Tibial artery (tissue), 4 donors: ENCODE results near the gene LRR1.

Experiments used
- DNase-seq, 2 donors: peaks; one replicate each; pipeline ENCODE4 v3.0.0-alpha.2; 2019
- H3K27ac ChIP-seq, 2 donors: fragments of 200-600 bp; sonication (generic) in 1 of 2; 1 replicate in 1 of 2; 2 replicates in 1 of 2; pipeline ENCODE4 v1.5.1; 2018 to 2019; ENCODE audit warnings: mild to moderate bottlenecking in 1 of 2
- H3K27me3 ChIP-seq, 2 donors: fragments of 200-600 bp; sonication (generic) in 1 of 2; one replicate each; pipeline versions ENCODE4 v1.5.1 to v1.6.0; 2016 to 2019
- H3K36me3 ChIP-seq, 3 donors: fragments of 200-600 bp; sonication (generic) in 2 of 3; one replicate each; pipeline ENCODE4 v1.5.1; 2016 to 2019; ENCODE audit warnings: mild to moderate bottlenecking in 2 of 3
- H3K4me1 ChIP-seq, 4 donors: fragments of 200-600 bp; sonication (generic) in 2 of 4; 1 replicate in 3 of 4; 2 replicates in 1 of 4; pipeline ENCODE4 v1.5.1; 2016 to 2019
- H3K4me3 ChIP-seq, 2 donors: fragments of 200-600 bp; sonication (generic) in 1 of 2; 1 replicate in 1 of 2; 2 replicates in 1 of 2; pipeline ENCODE4 v1.5.1; 2018 to 2019; ENCODE audit warnings: mild to moderate bottlenecking in 2 of 2
- H3K9me3 ChIP-seq, 3 donors: fragments of 200-600 bp; sonication (generic) in 1 of 3; one replicate each; pipeline ENCODE4 v1.5.1; 2016 to 2019
- intact Hi-C: fragments of 100-400 bp; cut with DNase I; formaldehyde crosslinking; loops from one replicate; pipeline ENCODE4 v1.15.0; 2023; ENCODE audit warnings: low total_unique reads
- TF ChIP-seq, protein P1 (sequence below), 2 experiments: fragments of 200-600 bp in 1 of 2; fragments of 450-650 bp in 1 of 2; IDR thresholded peaks; one replicate each; pipeline ENCODE4 v1.5.1; 2017 to 2019; ENCODE audit warnings: antibody characterized with exemption in 2 of 2, mild to moderate bottlenecking in 1 of 2, moderate library complexity in 1 of 2

LRR1 gene

DNA sequence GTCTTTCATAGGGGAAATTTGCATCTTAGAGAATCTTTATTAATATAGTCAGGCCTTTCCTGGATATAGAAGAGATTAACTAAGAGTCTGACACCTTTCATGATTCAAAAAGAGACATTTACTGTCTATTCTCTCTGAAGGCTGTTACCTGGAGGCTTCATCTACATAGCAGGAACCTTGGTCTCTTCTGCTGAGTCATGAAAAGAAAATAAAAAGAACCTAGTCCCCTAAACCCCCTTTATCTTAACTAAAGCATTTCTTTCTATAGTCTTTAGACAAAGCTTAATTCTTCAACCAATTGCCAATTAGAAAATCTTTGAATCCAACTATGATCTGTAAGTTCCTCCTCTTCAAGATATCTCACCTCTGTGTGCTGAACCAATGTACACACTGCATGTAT lies 45.6 kb upstream of the LRR1 start:
- Histone ChIP-seq H3K36me3 (no peaks in the 10 kb centered on the region), H3K4me3 (no peak overlapping the region), H3K4me1 (no peaks in the 10 kb centered on the region), H3K27ac (no peak overlapping the region), H3K27me3 (no peaks in the 10 kb centered on the region), H3K9me3 (no peaks in the 10 kb centered on the region)
- DNase-seq, result no peak
- TF ChIP-seq, protein P1, sequence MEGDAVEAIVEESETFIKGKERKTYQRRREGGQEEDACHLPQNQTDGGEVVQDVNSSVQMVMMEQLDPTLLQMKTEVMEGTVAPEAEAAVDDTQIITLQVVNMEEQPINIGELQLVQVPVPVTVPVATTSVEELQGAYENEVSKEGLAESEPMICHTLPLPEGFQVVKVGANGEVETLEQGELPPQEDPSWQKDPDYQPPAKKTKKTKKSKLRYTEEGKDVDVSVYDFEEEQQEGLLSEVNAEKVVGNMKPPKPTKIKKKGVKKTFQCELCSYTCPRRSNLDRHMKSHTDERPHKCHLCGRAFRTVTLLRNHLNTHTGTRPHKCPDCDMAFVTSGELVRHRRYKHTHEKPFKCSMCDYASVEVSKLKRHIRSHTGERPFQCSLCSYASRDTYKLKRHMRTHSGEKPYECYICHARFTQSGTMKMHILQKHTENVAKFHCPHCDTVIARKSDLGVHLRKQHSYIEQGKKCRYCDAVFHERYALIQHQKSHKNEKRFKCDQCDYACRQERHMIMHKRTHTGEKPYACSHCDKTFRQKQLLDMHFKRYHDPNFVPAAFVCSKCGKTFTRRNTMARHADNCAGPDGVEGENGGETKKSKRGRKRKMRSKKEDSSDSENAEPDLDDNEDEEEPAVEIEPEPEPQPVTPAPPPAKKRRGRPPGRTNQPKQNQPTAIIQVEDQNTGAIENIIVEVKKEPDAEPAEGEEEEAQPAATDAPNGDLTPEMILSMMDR (IDR thresholded peaks at IDR 0.05), result no peak
- intact Hi-C loops, result no loop called here

DNA sequence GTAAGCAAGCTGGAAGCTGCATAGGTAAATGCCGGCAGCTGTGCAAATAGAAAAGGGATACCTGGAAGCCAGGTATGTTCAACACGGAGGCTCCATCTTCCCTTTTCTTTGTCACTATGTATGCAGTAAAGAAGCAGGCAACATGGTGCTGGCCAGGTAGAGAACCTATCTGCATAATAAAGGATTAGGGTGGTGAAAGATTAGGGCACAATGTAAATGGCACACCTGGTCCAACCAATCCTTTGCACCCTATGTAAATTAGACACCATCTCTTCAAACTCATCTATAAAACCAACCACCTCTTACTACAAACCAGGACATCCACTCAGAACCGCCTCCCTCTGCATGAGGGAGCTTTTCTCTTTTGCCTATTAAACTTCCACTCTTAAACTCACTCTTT lies 44.8 kb upstream of the LRR1 start:
- intact Hi-C loops, result no loop called here
- Histone ChIP-seq H3K4me1 (no peaks in the 10 kb centered on the region), H3K4me3 (no peak overlapping the region), H3K9me3 (no peaks in the 10 kb centered on the region), H3K36me3 (no peaks in the 10 kb centered on the region), H3K27ac (no peak overlapping the region), H3K27me3 (no peaks in the 10 kb centered on the region)
- no peak for DNase-seq
- TF ChIP-seq, protein P1 (IDR thresholded peaks at IDR 0.05), result no peak

DNA sequence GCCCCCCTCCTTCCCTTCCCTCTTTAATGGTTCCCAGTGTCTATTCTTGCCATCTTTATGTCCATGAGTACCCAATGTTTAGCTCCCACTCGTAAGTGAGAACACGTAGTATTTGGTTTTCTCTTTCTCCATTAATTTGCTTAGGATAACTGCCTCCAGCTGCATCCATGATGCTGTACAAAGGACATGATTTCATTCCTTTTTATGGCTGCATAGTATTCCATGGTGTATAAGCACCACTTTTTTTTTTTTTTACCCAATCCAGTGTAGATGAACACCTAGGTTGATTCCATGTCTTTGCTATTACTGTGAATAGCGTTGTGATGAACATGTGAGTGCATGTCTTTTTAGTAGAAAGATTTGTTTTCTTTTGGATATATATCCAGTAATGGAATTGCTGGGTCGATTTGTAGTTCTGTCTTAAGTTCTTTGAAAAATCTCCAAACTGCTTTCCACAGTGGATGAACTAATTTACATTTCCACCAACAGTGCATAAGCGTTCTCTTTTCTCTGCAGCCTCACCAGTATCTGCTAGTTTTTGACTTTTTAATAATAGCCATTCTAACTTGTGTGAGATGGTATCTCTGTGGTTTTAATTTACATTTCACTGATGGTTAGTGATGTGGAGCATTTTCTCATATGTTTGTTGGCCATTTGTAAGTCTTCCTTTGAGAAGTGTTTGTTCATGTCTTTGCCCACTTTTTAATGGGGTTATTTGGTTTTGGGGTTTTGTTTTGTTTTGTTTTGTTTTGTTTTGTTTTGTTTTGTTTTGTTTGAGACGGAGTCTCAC lies 38.6 kb upstream of the LRR1 start:
- Histone ChIP-seq H3K9me3 (no peaks in the 10 kb centered on the region), H3K4me3 (no peak overlapping the region), H3K27me3 (no peaks in the 10 kb centered on the region), H3K27ac (no peak overlapping the region), H3K4me1 (no peaks in the 10 kb centered on the region), H3K36me3 (no peaks in the 10 kb centered on the region)
- intact Hi-C loops, result no loop called here
- DNase-seq, result no peak
- TF ChIP-seq, protein P1 (IDR thresholded peaks at IDR 0.05), result no peak

DNA sequence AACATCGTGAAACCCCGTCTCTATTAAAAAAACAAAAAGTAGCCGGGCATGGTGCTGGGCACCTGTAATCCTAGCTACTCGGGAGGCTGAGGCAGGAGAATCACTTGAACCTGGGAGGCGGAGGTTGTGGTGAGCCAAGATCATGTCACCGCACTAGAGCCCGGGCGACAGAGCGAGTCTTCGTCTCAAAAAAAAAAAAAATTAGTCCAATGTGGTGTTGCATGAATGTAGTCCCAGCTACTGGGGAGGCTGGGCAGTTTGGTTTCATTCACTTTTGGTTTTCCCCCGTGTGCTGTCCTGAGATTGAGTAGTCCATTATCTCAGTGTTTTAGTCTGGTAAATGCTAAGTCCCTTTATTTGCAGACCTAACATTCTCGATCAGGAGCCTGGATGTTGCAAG lies 32.0 kb upstream of the LRR1 start:
- no peak overlapping the region for H3K27ac ChIP-seq
- no peaks in the 10 kb centered on the region for H3K4me1 ChIP-seq
- no peaks in the 10 kb centered on the region for H3K9me3 ChIP-seq
- TF ChIP-seq, protein P1 (IDR thresholded peaks at IDR 0.05), result no peak
- no peak for DNase-seq
- H3K4me3 ChIP-seq, result no peak overlapping the region
- intact Hi-C loops, result no loop called here
- peaks cover 0 to 4% (median 0%) of the 10 kb centered on the region in 3 donors for H3K36me3 ChIP-seq
- no peaks in the 10 kb centered on the region for H3K27me3 ChIP-seq

DNA sequence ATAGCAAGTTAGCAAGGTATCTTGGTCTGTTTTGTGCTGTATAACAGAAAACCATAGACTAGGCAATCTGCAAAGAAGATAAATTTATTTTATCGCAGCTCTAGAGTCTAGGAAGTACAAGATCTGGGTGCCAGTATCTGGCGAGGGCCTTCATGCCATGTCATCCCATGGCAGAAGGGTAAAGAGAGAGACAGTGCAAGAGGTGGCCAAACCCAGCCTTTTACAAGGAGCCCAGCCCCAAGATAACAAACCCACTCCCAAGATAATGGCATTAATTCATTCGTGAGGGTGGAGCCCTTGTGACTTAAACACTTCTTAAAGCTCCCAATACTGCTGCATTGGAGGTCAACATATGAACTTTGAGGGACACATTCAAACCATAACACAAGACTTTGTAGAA lies 29.5 kb upstream of the LRR1 start:
- no peaks in the 10 kb centered on the region for H3K9me3 ChIP-seq
- no peaks in the 10 kb centered on the region for H3K4me1 ChIP-seq
- no peak for DNase-seq
- TF ChIP-seq, protein P1 (IDR thresholded peaks at IDR 0.05), result no peak
- intact Hi-C loops, result no loop called here
- H3K36me3 ChIP-seq, result peaks cover 0 to 12% (median 4%) of the 10 kb centered on the region in 3 donors
- no peak overlapping the region for H3K27ac ChIP-seq
- H3K27me3 ChIP-seq, result no peaks in the 10 kb centered on the region
- no peak overlapping the region for H3K4me3 ChIP-seq
